ENCODE data around the gene EPS8L3.

The EPS8L3 gene

GRCh38 chr1:109782927-109783326 lies 19.2 kb upstream of the EPS8L3 start:
- ATAC-seq (replicated peaks) (no peak), DNase-seq (no peak)
- Mint-ChIP-seq H3K27me3 (no peaks in the 10 kb centered on the region), H3K36me3 (ENCODE audit: insufficient read depth) (peaks cover 3% of the 10 kb centered on the region), H3K4me1 (ENCODE audit: low read depth in 2 of 2) (peaks cover 0 to 3% of the 10 kb centered on the region in 2 donors), H3K9me3 (no peaks in the 10 kb centered on the region), H3K4me3 (no peak overlapping the region), H3K27ac (peak overlapping the region in 1 of 2 donors; percentile 79)

GRCh38 chr1:109782514-109782913 lies 18.8 kb upstream of the EPS8L3 start:
- peaks cover 0 to 3% of the 10 kb centered on the region in 2 donors for H3K4me1 Mint-ChIP-seq (ENCODE audit: low read depth in 2 of 2)
- ATAC-seq (replicated peaks) (no peak), DNase-seq (no peak)
- peak overlapping the region in 1 of 2 donors; percentile 79 for H3K27ac Mint-ChIP-seq
- no peaks in the 10 kb centered on the region for H3K27me3 Mint-ChIP-seq
- H3K36me3 Mint-ChIP-seq (ENCODE audit: insufficient read depth) = peaks cover 3% of the 10 kb centered on the region
- no peak overlapping the region for H3K4me3 Mint-ChIP-seq
- no peaks in the 10 kb centered on the region for H3K9me3 Mint-ChIP-seq

GRCh38 chr1:109781806-109782205 lies 18.1 kb upstream of the EPS8L3 start:
- Mint-ChIP-seq H3K9me3 (no peaks in the 10 kb centered on the region), H3K4me3 (no peak overlapping the region), H3K27ac (no peak overlapping the region), H3K36me3 (ENCODE audit: insufficient read depth) (peaks cover 3% of the 10 kb centered on the region), H3K4me1 (ENCODE audit: low read depth in 2 of 2) (peaks cover 4 to 6% of the 10 kb centered on the region in 2 donors), H3K27me3 (no peaks in the 10 kb centered on the region)
- ATAC-seq (replicated peaks) = no peak
- DNase-seq = no peak

- Mint-ChIP-seq H3K4me3 (no peak overlapping the region), H3K27ac (no peak overlapping the region), H3K4me1 (ENCODE audit: low read depth in 2 of 2) (peaks cover 5 to 6% of the 10 kb centered on the region in 2 donors), H3K27me3 (peaks cover 0 to 1% of the 10 kb centered on the region in 2 donors), H3K36me3 (ENCODE audit: insufficient read depth) (peaks cover 3% of the 10 kb centered on the region), H3K9me3 (no peaks in the 10 kb centered on the region)
- no peak for DNase-seq
- ATAC-seq (replicated peaks) = no peak
Measured at GRCh38 chr1:109780982-109781381, 17.3 kb upstream of the EPS8L3 start.

- Mint-ChIP-seq H3K36me3 (ENCODE audit: insufficient read depth) (no peaks in the 10 kb centered on the region), H3K4me1 (ENCODE audit: low read depth in 2 of 2) (peaks cover 6 to 10% of the 10 kb centered on the region in 2 donors), H3K27ac (no peak overlapping the region), H3K4me3 (no peak overlapping the region), H3K27me3 (peaks cover 4 to 26% of the 10 kb centered on the region in 2 donors), H3K9me3 (no peaks in the 10 kb centered on the region)
- DNase-seq (no peak), ATAC-seq (replicated peaks) (no peak)
Measured at GRCh38 chr1:109777980-109778625, 14.4 kb upstream of the EPS8L3 start.

GRCh38 chr1:109777436-109777835 lies 13.7 kb upstream of the EPS8L3 start:
- Mint-ChIP-seq H3K4me3 (no peak overlapping the region), H3K4me1 (ENCODE audit: low read depth in 2 of 2) (peaks cover 6 to 10% of the 10 kb centered on the region in 2 donors), H3K27ac (no peak overlapping the region), H3K27me3 (peaks cover 4 to 26% of the 10 kb centered on the region in 2 donors), H3K9me3 (no peaks in the 10 kb centered on the region), H3K36me3 (ENCODE audit: insufficient read depth) (no peaks in the 10 kb centered on the region)
- DNase-seq = no peak
- ATAC-seq (replicated peaks) = no peak

GRCh38 chr1:109776911-109777310 lies 13.2 kb upstream of the EPS8L3 start:
- H3K4me1 Mint-ChIP-seq (ENCODE audit: low read depth in 2 of 2) = peaks cover 6 to 12% of the 10 kb centered on the region in 2 donors
- ATAC-seq (replicated peaks) (peak; percentile 82), DNase-seq (peak; percentile 73 to 76 (median 74))
- H3K4me3 Mint-ChIP-seq = no peak overlapping the region
- H3K27me3 Mint-ChIP-seq = peaks cover 4 to 26% of the 10 kb centered on the region in 2 donors
- no peaks in the 10 kb centered on the region for H3K9me3 Mint-ChIP-seq
- no peaks in the 10 kb centered on the region for H3K36me3 Mint-ChIP-seq (ENCODE audit: insufficient read depth)
- no peak overlapping the region for H3K27ac Mint-ChIP-seq

GRCh38 chr1:109776206-109776835 lies 12.6 kb upstream of the EPS8L3 start:
- Mint-ChIP-seq H3K4me1 (ENCODE audit: low read depth in 2 of 2) (peaks cover 6 to 12% of the 10 kb centered on the region in 2 donors), H3K36me3 (ENCODE audit: insufficient read depth) (no peaks in the 10 kb centered on the region), H3K27ac (no peak overlapping the region), H3K9me3 (no peaks in the 10 kb centered on the region), H3K4me3 (no peak overlapping the region), H3K27me3 (peaks cover 4 to 26% of the 10 kb centered on the region in 2 donors)
- ATAC-seq (replicated peaks) (no peak), DNase-seq (no peak)

GRCh38 chr1:109775398-109775797 lies 11.7 kb upstream of the EPS8L3 start:
- H3K36me3 Mint-ChIP-seq (ENCODE audit: insufficient read depth) = no peaks in the 10 kb centered on the region
- H3K4me3 Mint-ChIP-seq = no peak overlapping the region
- H3K27me3 Mint-ChIP-seq = peaks cover 4 to 26% of the 10 kb centered on the region in 2 donors
- H3K9me3 Mint-ChIP-seq = no peaks in the 10 kb centered on the region
- DNase-seq = no peak
- H3K4me1 Mint-ChIP-seq (ENCODE audit: low read depth in 2 of 2) = peaks cover 6 to 12% of the 10 kb centered on the region in 2 donors
- H3K27ac Mint-ChIP-seq = no peak overlapping the region
- no peak for ATAC-seq (replicated peaks)

GRCh38 chr1:109773900-109774485 lies 10.3 kb upstream of the EPS8L3 start:
- H3K27ac Mint-ChIP-seq = peak overlapping the region in 1 of 2 donors; percentile 49
- DNase-seq (no peak), ATAC-seq (replicated peaks) (no peak)
- no peaks in the 10 kb centered on the region for H3K9me3 Mint-ChIP-seq
- H3K4me1 Mint-ChIP-seq (ENCODE audit: low read depth in 2 of 2) = peaks cover 6 to 12% of the 10 kb centered on the region in 2 donors
- H3K27me3 Mint-ChIP-seq = peaks cover 11 to 37% of the 10 kb centered on the region in 2 donors
- no peak overlapping the region for H3K4me3 Mint-ChIP-seq
- no peaks in the 10 kb centered on the region for H3K36me3 Mint-ChIP-seq (ENCODE audit: insufficient read depth)

- H3K4me1 Mint-ChIP-seq (ENCODE audit: low read depth in 2 of 2) = peaks cover 6 to 12% of the 10 kb centered on the region in 2 donors
Measured at GRCh38 chr1:109773203-109773899, 9.6 kb upstream of the EPS8L3 start.

GRCh38 chr1:109772658-109773202 lies 9.0 kb upstream of the EPS8L3 start:
- ATAC-seq (replicated peaks) (no peak), DNase-seq (no peak)
- Mint-ChIP-seq H3K4me1 (ENCODE audit: low read depth in 2 of 2) (peaks cover 6 to 12% of the 10 kb centered on the region in 2 donors), H3K27me3 (peaks cover 11 to 37% of the 10 kb centered on the region in 2 donors), H3K36me3 (ENCODE audit: insufficient read depth) (no peaks in the 10 kb centered on the region), H3K9me3 (no peaks in the 10 kb centered on the region), H3K4me3 (no peak overlapping the region), H3K27ac (peak overlapping the region; percentile 14 to 78)

More at GRCh38 chr1:109773203-109773899, 9.6 kb upstream of the EPS8L3 start:
- no peak overlapping the region for H3K4me3 Mint-ChIP-seq
- DNase-seq (peak; percentile 46 to 55 (median 52)), ATAC-seq (replicated peaks) (peak; percentile 83)
- peak overlapping the region; percentile 14 to 49 for H3K27ac Mint-ChIP-seq
- no peaks in the 10 kb centered on the region for H3K9me3 Mint-ChIP-seq
- H3K27me3 Mint-ChIP-seq = peaks cover 11 to 37% of the 10 kb centered on the region in 2 donors
- H3K36me3 Mint-ChIP-seq (ENCODE audit: insufficient read depth) = no peaks in the 10 kb centered on the region

All from effector memory CD8-positive, alpha-beta T cell (primary cell).